ENCODE results near the gene UTP15. TPM values are rescaled to one million over a fixed set of nuclear protein-coding genes. Genes with fewer than 3 reads are reported as not detected.

Gene UTP15
- total RNA-seq, 4 donors from 2014 or later, result 10.5 to 35.0 (median 22.4) TPM

- no peak for TF ChIP-seq CTCF (IDR thresholded peaks at IDR 0.05)
- no peak for TF ChIP-seq EP300 (IDR thresholded peaks at IDR 0.05)
- no peak for TF ChIP-seq POLR2A (IDR thresholded peaks at IDR 0.05)
- no peak for TF ChIP-seq POLR2AphosphoS5 (IDR thresholded peaks at IDR 0.05)
- WGBS, 2 donors (ENCODE audit: low coverage in 1 of 2), result 60 to 62% methylated on average over 5 of the region's 5 CpGs
- Histone ChIP-seq H3K36me3 (no peaks in the 10 kb centered on the region), H3K27ac (no peak overlapping the region), H3K4me3 (no peak overlapping the region), H3K9me3 (no peaks in the 10 kb centered on the region), H3K27me3 (no peaks in the 10 kb centered on the region), H3K4me1 (no peaks in the 10 kb centered on the region)
- ATAC-seq, result no peak
Observed at GRCh38 chr5:73534011-73534644, 31.4 kb upstream of the UTP15 start.

- ATAC-seq, result no peak
- H3K4me1 ChIP-seq, result no peaks in the 10 kb centered on the region
- no peak overlapping the region for H3K27ac ChIP-seq
- no peaks in the 10 kb centered on the region for H3K36me3 ChIP-seq
- no peaks in the 10 kb centered on the region for H3K9me3 ChIP-seq
- 94 to 97% methylated on average over 2 of the region's 2 CpGs for WGBS, 2 donors (ENCODE audit: low coverage in 1 of 2)
- TF ChIP-seq EP300 (IDR thresholded peaks at IDR 0.05), result no peak
- no peak for TF ChIP-seq POLR2A (IDR thresholded peaks at IDR 0.05)
- TF ChIP-seq CTCF (IDR thresholded peaks at IDR 0.05), result no peak
- TF ChIP-seq POLR2AphosphoS5 (IDR thresholded peaks at IDR 0.05), result no peak
- no peaks in the 10 kb centered on the region for H3K27me3 ChIP-seq
- H3K4me3 ChIP-seq, result no peak overlapping the region
Observed at GRCh38 chr5:73534971-73535370, 30.6 kb upstream of the UTP15 start.

GRCh38 chr5:73539730-73540129 is 25.8 kb upstream of the UTP15 start:
- WGBS, 2 donors (ENCODE audit: low coverage in 1 of 2), result 100% methylated on average over 1 to 2 of the region's 2 CpGs
- Histone ChIP-seq H3K36me3 (no peaks in the 10 kb centered on the region), H3K4me1 (peaks cover 0 to 24% (median 4%) of the 10 kb centered on the region in 3 donors), H3K27me3 (no peaks in the 10 kb centered on the region), H3K9me3 (no peaks in the 10 kb centered on the region), H3K27ac (no peak overlapping the region), H3K4me3 (no peak overlapping the region)
- ATAC-seq, result no peak
- no peak for TF ChIP-seq CTCF (IDR thresholded peaks at IDR 0.05)

- Histone ChIP-seq H3K27ac (no peak overlapping the region), H3K4me1 (peaks cover 0 to 24% (median 4%) of the 10 kb centered on the region in 3 donors), H3K36me3 (no peaks in the 10 kb centered on the region), H3K27me3 (no peaks in the 10 kb centered on the region), H3K9me3 (no peaks in the 10 kb centered on the region), H3K4me3 (no peak overlapping the region)
- ATAC-seq, result no peak
- TF ChIP-seq EP300 (IDR thresholded peaks at IDR 0.05), result no peak
- no peak for TF ChIP-seq CTCF (IDR thresholded peaks at IDR 0.05)
- TF ChIP-seq POLR2AphosphoS5 (IDR thresholded peaks at IDR 0.05), result no peak
- no peak for TF ChIP-seq POLR2A (IDR thresholded peaks at IDR 0.05)
- WGBS, 2 donors (ENCODE audit: low coverage in 1 of 2), result 55 to 90% methylated on average over 2 to 3 of the region's 3 CpGs
Observed at GRCh38 chr5:73540192-73540591, 25.4 kb upstream of the UTP15 start.

GRCh38 chr5:73542020-73542419 is 23.5 kb upstream of the UTP15 start:
- Histone ChIP-seq H3K4me1 (peaks cover 0 to 24% (median 4%) of the 10 kb centered on the region in 3 donors), H3K4me3 (no peak overlapping the region), H3K36me3 (no peaks in the 10 kb centered on the region), H3K27me3 (no peaks in the 10 kb centered on the region), H3K9me3 (no peaks in the 10 kb centered on the region), H3K27ac (peak overlapping the region in 3 of 4 donors; percentile 55 to 69 (median 57))
- ATAC-seq, result no peak
- TF ChIP-seq EP300 (IDR thresholded peaks at IDR 0.05) (no peak), POLR2A (IDR thresholded peaks at IDR 0.05) (no peak)
- WGBS, 2 donors (ENCODE audit: low coverage in 1 of 2), result 22 to 24% methylated on average over 3 of the region's 4 CpGs

Data from gastroesophageal sphincter (tissue), 4 donors.